Mucosa of descending colon (tissue), 3 donors: ENCODE results near the gene RBM22. TPM values are rescaled to one million over a fixed set of nuclear protein-coding genes. Genes with fewer than 3 reads are reported as not detected.

Experiments
- ATAC-seq: fragments of 200-7000 bp; cut with Tn5 transposase; one replicate; pipeline ENCODE4 v1.9.1; 2020; ENCODE audit warnings: mild to moderate bottlenecking, moderate library complexity
- DNase-seq, 3 donors: peaks; one replicate each; pipeline ENCODE4 v3.0.0-alpha.2; 2020
- H3K36me3 ChIP-seq: fragments of 200-600 bp; one replicate; pipeline ENCODE4 v1.8.0; 2021; ENCODE audit warnings: low read depth, mild to moderate bottlenecking
- H3K4me1 ChIP-seq: fragments of 200-600 bp; one replicate; pipeline ENCODE4 v1.8.0; 2021; ENCODE audit warnings: low read depth, mild to moderate bottlenecking
- H3K4me3 ChIP-seq: fragments of 200-600 bp; one replicate; pipeline ENCODE4 v1.8.0; 2021; ENCODE audit warnings: mild to moderate bottlenecking
- H3K9me3 ChIP-seq: fragments of 200-600 bp; one replicate; pipeline ENCODE4 v1.8.0; 2021; ENCODE audit warnings: mild to moderate bottlenecking
- CTCF ChIP-seq: fragments of 200-600 bp; IDR thresholded peaks from one replicate; pipeline ENCODE4 v1.8.0; 2022; ENCODE audit warnings: antibody characterized with exemption, mild to moderate bottlenecking
- intact Hi-C, 2 donors: fragments of 100-400 bp; cut with DNase I in 1 of 2; cut with micrococcal nuclease in 1 of 2; formaldehyde crosslinking; loops; one replicate each; pipeline versions ENCODE4 v1.11.0 to v1.11.1; 2022; cut with DNase I, micrococcal nuclease
- total RNA-seq, 3 donors: library from RNA; stranded (reverse); fragmentation: NEBNext Ultra II Directional in 2 of 3; extraction: Animal tissue kit (Norgen Biotek cat#: 25700) in 2 of 3; gene quantifications; one replicate each; pipeline versions ENCODE4 v1.2.1 to v1.2.4, GENCODE V29; 2021 to 2023
- donor health status: DM: no; HTN: no; CAD: no; lungs with moderate emphysema.
- donor health status: DM: no; HTN: no; CAD: no.
- donor health status: DM: no; HTN: yes; CAD: no.

RBM22 gene
- total RNA-seq, 3 donors from 2014 or later = 41.0 to 45.1 (median 44.2) TPM

GRCh38 chr5:150641006-150641570 lies 59.8 kb downstream of the RBM22 start:
- H3K4me1 ChIP-seq = peaks cover 9% of the 10 kb centered on the region
- no peak for DNase-seq
- no peaks in the 10 kb centered on the region for H3K9me3 ChIP-seq

More at GRCh38 chr5:150641006-150641570, 59.8 kb downstream of the RBM22 start:
- intact Hi-C loops = no loop called here
- Histone ChIP-seq H3K4me3 (no peak overlapping the region), H3K36me3 (no peaks in the 10 kb centered on the region)
- no peak for TF ChIP-seq CTCF
- peak; percentile 17 for ATAC-seq

Other genes with a start within 250 kb of the RBM22 start
- 10 to 100 TPM; 58.1 to 66.5 (median 60.6) TPM for gene NDST1, start 192.9 kb downstream of the RBM22 start, total RNA-seq
- gene SYNPO, start 60.4 kb downstream of the RBM22 start, total RNA-seq = 10 to 100 TPM; 62.9 to 73.6 (median 63.9) TPM
- under 1 TPM; 0.09 to 0.48 (median 0.35) TPM for gene MYOZ3, start 39.8 kb downstream of the RBM22 start, total RNA-seq
- gene DCTN4, start 58.0 kb upstream of the RBM22 start, total RNA-seq = 10 to 100 TPM; 50.8 to 56.4 (median 52.9) TPM
- 10 to 100 TPM in 2 of 3 donors, 1 to 10 TPM in 1; 9.3 to 21.6 (median 19.2) TPM for gene SMIM3, start 77.7 kb upstream of the RBM22 start, total RNA-seq
- gene IRGM, start 145.5 kb upstream of the RBM22 start, total RNA-seq = under 1 TPM in 1 of 3 donors, not detected in 2; 0.17 TPM
- 1 to 10 TPM; 1.7 to 3.5 (median 3.0) TPM for gene ZNF300, start 203.9 kb upstream of the RBM22 start, total RNA-seq